ENCODE data around the gene UBAP2. TPM values are rescaled to one million over a fixed set of nuclear protein-coding genes. Genes with fewer than 3 reads are reported as not detected.

Gene UBAP2
- total RNA-seq, 1 experiment from 2014 or later = 45.5 TPM

- Mint-ChIP-seq H3K9me3 (ENCODE audit: low read depth, unreplicated experiment) (no peaks in the 10 kb centered on the region), H3K36me3 (ENCODE audit: insufficient read depth, unreplicated experiment) (peaks cover 17% of the 10 kb centered on the region), H3K27ac (ENCODE audit: unreplicated experiment) (no peak overlapping the region), H3K27me3 (ENCODE audit: unreplicated experiment) (no peaks in the 10 kb centered on the region), H3K4me1 (ENCODE audit: low read depth, unreplicated experiment) (peaks cover 11% of the 10 kb centered on the region), H3K4me3 (ENCODE audit: low read depth, unreplicated experiment) (no peak overlapping the region)
- TF ChIP-seq CTCF (IDR thresholded peaks at IDR 0.05; ENCODE audit: unreplicated experiment) = no peak
- DNase-seq = no peak
- intact Hi-C loops (cut with micrococcal nuclease; ENCODE audit: unreplicated experiment) = no loop called here
- CTCF ChIA-PET = no interaction called here
- BruUV-seq (replicated peaks) = no TSS peak
These were observed 11.1 kb downstream of the UBAP2 start for GRCh38 chr9:34037626-34038025.

- BruUV-seq (replicated peaks) = no TSS peak
- intact Hi-C loops (cut with micrococcal nuclease; ENCODE audit: unreplicated experiment) = no loop called here
- Mint-ChIP-seq H3K4me1 (ENCODE audit: low read depth, unreplicated experiment) (peaks cover 11% of the 10 kb centered on the region), H3K36me3 (ENCODE audit: insufficient read depth, unreplicated experiment) (peaks cover 12% of the 10 kb centered on the region), H3K27me3 (ENCODE audit: unreplicated experiment) (no peaks in the 10 kb centered on the region), H3K4me3 (ENCODE audit: low read depth, unreplicated experiment) (no peak overlapping the region), H3K9me3 (ENCODE audit: low read depth, unreplicated experiment) (no peaks in the 10 kb centered on the region), H3K27ac (ENCODE audit: unreplicated experiment) (no peak overlapping the region)
- TF ChIP-seq CTCF (IDR thresholded peaks at IDR 0.05; ENCODE audit: unreplicated experiment) = no peak
- no peak for DNase-seq
- CTCF ChIA-PET = no interaction called here
These were observed 12.1 kb downstream of the UBAP2 start for GRCh38 chr9:34036625-34037024.

GRCh38 chr9:34035656-34036055 is 13.0 kb downstream of the UBAP2 start:
- Mint-ChIP-seq H3K4me1 (ENCODE audit: low read depth, unreplicated experiment) (peaks cover 11% of the 10 kb centered on the region), H3K36me3 (ENCODE audit: insufficient read depth, unreplicated experiment) (peaks cover 12% of the 10 kb centered on the region), H3K4me3 (ENCODE audit: low read depth, unreplicated experiment) (no peak overlapping the region), H3K9me3 (ENCODE audit: low read depth, unreplicated experiment) (no peaks in the 10 kb centered on the region), H3K27me3 (ENCODE audit: unreplicated experiment) (no peaks in the 10 kb centered on the region), H3K27ac (ENCODE audit: unreplicated experiment) (no peak overlapping the region)
- no TSS peak for BruUV-seq (replicated peaks)
- no peak for TF ChIP-seq CTCF (IDR thresholded peaks at IDR 0.05; ENCODE audit: unreplicated experiment)
- intact Hi-C loops (cut with micrococcal nuclease; ENCODE audit: unreplicated experiment) = no loop called here
- CTCF ChIA-PET = no interaction called here
- no peak for DNase-seq

- no peak for TF ChIP-seq CTCF (IDR thresholded peaks at IDR 0.05; ENCODE audit: unreplicated experiment)
- Mint-ChIP-seq H3K4me3 (ENCODE audit: low read depth, unreplicated experiment) (no peak overlapping the region), H3K9me3 (ENCODE audit: low read depth, unreplicated experiment) (no peaks in the 10 kb centered on the region), H3K4me1 (ENCODE audit: low read depth, unreplicated experiment) (peaks cover 11% of the 10 kb centered on the region), H3K27me3 (ENCODE audit: unreplicated experiment) (no peaks in the 10 kb centered on the region), H3K36me3 (ENCODE audit: insufficient read depth, unreplicated experiment) (peaks cover 12% of the 10 kb centered on the region), H3K27ac (ENCODE audit: unreplicated experiment) (no peak overlapping the region)
- no peak for DNase-seq
- BruUV-seq (replicated peaks) = no TSS peak
- intact Hi-C loops (cut with micrococcal nuclease; ENCODE audit: unreplicated experiment) = no loop called here
- CTCF ChIA-PET = no interaction called here
These were observed 14.0 kb downstream of the UBAP2 start for GRCh38 chr9:34034698-34035065.

- Mint-ChIP-seq H3K9me3 (ENCODE audit: low read depth, unreplicated experiment) (no peaks in the 10 kb centered on the region), H3K27ac (ENCODE audit: unreplicated experiment) (no peak overlapping the region), H3K4me1 (ENCODE audit: low read depth, unreplicated experiment) (peaks cover 11% of the 10 kb centered on the region), H3K4me3 (ENCODE audit: low read depth, unreplicated experiment) (no peak overlapping the region), H3K36me3 (ENCODE audit: insufficient read depth, unreplicated experiment) (peaks cover 12% of the 10 kb centered on the region), H3K27me3 (ENCODE audit: unreplicated experiment) (no peaks in the 10 kb centered on the region)
- CTCF ChIA-PET = no interaction called here
- no peak for TF ChIP-seq CTCF (IDR thresholded peaks at IDR 0.05; ENCODE audit: unreplicated experiment)
- no peak for DNase-seq
- intact Hi-C loops (cut with micrococcal nuclease; ENCODE audit: unreplicated experiment) = no loop called here
- BruUV-seq (replicated peaks) = no TSS peak
These were observed 16.1 kb downstream of the UBAP2 start for GRCh38 chr9:34032631-34033030.

Measured in Calu3 (cell line).